K562 (cell line): ENCODE results near the gene ZNF655.

Experiments
- ARID1B ChIP-seq: fragments of 450-650 bp; IDR thresholded peaks from 2 replicates; pipeline ENCODE4 v1.6.1; 2016; ENCODE audit warnings: antibody characterized with exemption, mild to moderate bottlenecking, inconsistent platforms
- ASH1L ChIP-seq: fragments of 450-650 bp; IDR thresholded peaks from 2 replicates; pipeline ENCODE4 v1.6.1; 2018; ENCODE audit warnings: borderline replicate concordance, mild to moderate bottlenecking, low read depth; ENCODE audit not compliant: partially characterized antibody
- BRCA1 ChIP-seq, 2 experiments: fragments of 450-650 bp in 1 of 2; sonication (generic) in 1 of 2; formaldehyde crosslinking in 1 of 2; IDR thresholded peaks; 2 replicates each; pipeline versions ENCODE4 v1.5.0 to v1.6.1; 2017 to 2020; ENCODE audit warnings: mild to moderate bottlenecking in 1 of 2, missing genetic modification reagents in 1 of 2
- C11orf30 ChIP-seq: fragments of 450-650 bp; IDR thresholded peaks from 2 replicates; pipeline ENCODE4 v1.6.1; 2016; ENCODE audit warnings: low read depth, mild to moderate bottlenecking
- E2F5 ChIP-seq: sonication (generic); formaldehyde crosslinking; IDR thresholded peaks from 2 replicates; pipeline ENCODE4 v1.8.0; 2022; ENCODE audit warnings: mild to moderate bottlenecking, missing genetic modification reagents
- IRF1 ChIP-seq: sonication (generic); formaldehyde crosslinking; IDR thresholded peaks from 2 replicates; pipeline ENCODE4 v1.8.0; 2022; ENCODE audit warnings: missing genetic modification reagents, mild to moderate bottlenecking, borderline replicate concordance
- KAT2B ChIP-seq: IDR thresholded peaks from one replicate; pipeline ENCODE4 v1.6.1; 2012; ENCODE audit warnings: low read depth, mild to moderate bottlenecking, control low read depth, inconsistent platforms, low read length, moderate library complexity
- NFYB ChIP-seq: IDR thresholded peaks from 2 replicates; pipeline ENCODE4 v1.6.1; 2011; ENCODE audit warnings: mild to moderate bottlenecking, moderate library complexity; ENCODE audit not compliant: insufficient read length; ENCODE audit errors: extremely low read depth
- POLR2AphosphoS5 ChIP-seq: IDR thresholded peaks from 2 replicates; pipeline ENCODE4 v1.6.1; 2011; ENCODE audit warnings: mild to moderate bottlenecking, low read depth, low read length, moderate library complexity; ENCODE audit not compliant: control insufficient read depth, insufficient read depth
- PREB ChIP-seq: sonication (generic); formaldehyde crosslinking; IDR thresholded peaks from 2 replicates; pipeline ENCODE4 v1.8.1; 2023; ENCODE audit warnings: mild to moderate bottlenecking, missing genetic modification reagents
- TFAP4 ChIP-seq: sonication (generic); formaldehyde crosslinking; IDR thresholded peaks from 2 replicates; pipeline ENCODE4 v1.8.0; 2022; ENCODE audit warnings: missing genetic modification reagents, mild to moderate bottlenecking, moderate library complexity, borderline replicate concordance
- ZFP36 ChIP-seq: fragments of 150-350 bp; IDR thresholded peaks from 2 replicates; pipeline ENCODE4 v1.6.1; 2018; ENCODE audit warnings: low read length, low read depth; ENCODE audit not compliant: partially characterized antibody
- ZNF274 ChIP-seq: IDR thresholded peaks from 2 replicates; pipeline ENCODE4 v1.6.1; 2011; ENCODE audit warnings: low read depth, mild to moderate bottlenecking, low read length, moderate library complexity, borderline replicate concordance
- ZNF561 ChIP-seq: fragments of 450-650 bp; formaldehyde crosslinking; conservative IDR thresholded peaks from 2 replicates; pipeline ENCODE4 v1.4.0; 2020; ENCODE audit warnings: mild to moderate bottlenecking, moderate library complexity

- TF ChIP-seq ASH1L (no peak), TFAP4 (no peak), ZFP36 (no peak), POLR2AphosphoS5 (no peak), E2F5 (CRISPR knock-in tag) (no peak), BRCA1 (IDR thresholded peaks at IDR 0.05) (no peak), BRCA1 (CRISPR knock-in tag; IDR thresholded peaks at IDR 0.05) (no peak), PREB (no peak), KAT2B (no peak), ARID1B (no peak), ZNF561 (CRISPR knock-in tag) (no peak), IRF1 (CRISPR knock-in tag) (no peak), NFYB (no peak), C11orf30 (no peak), ZNF274 (no peak)
Observed at GRCh38 chr7:99579281-99579955, 21.0 kb downstream of the ZNF655 start.
